Measurements from ENCODE around the gene STIM1.

STIM1 gene

GRCh38 chr11:3904228-3904627, 48.8 kb downstream of the STIM1 start:
- H3K4me3 ChIP-seq (ENCODE audit: low read depth, low read length) = no peak overlapping the region
- TF ChIP-seq CTCF (conservative IDR thresholded peaks at IDR 0.05; ENCODE audit: low read depth, low read length) = no peak
- no peak for DNase-seq (ENCODE audit: low read depth)

DNA sequence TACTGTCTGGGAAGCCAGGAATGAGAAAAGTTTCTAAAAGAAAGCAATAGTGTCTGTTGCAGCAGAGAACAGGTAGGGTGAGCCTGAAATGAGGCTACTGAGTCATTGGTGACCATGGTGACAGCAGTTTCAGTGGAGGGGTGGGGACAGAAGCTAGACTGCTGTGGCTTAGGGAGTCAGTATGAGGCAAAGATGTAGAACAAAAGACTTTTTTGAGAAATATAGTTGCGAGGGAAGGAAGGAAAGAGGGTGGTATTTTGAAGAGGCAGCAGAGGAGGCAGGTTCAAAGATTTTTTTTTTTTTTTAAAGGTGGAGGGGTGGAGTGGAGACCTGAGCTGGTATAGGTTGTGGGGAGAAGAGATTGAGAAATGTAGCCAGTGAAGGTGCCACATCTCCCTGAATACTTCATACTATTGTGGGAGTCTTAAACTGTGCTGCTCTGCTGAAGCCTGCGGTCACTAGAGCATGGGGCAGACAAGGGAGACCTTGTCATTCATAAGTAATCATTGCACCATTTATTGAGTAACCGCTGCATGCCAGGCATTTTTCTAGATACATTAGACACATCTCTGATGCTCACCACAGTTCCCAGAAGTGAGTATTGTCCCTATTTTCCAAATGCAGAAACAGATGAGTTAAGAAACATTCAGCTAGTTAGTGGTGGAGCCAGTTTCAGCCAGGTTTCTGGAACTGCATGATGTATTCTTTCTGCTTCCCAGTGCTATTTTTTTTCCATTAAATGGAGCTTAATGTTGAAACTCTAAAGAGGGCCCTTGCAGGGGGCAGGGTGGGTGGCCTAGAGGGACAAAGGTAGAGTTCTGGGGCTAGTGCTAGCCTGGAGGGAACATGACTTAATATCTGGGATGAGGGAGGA, 49.9 kb downstream of the STIM1 start:
- TF ChIP-seq CTCF (conservative IDR thresholded peaks at IDR 0.05; ENCODE audit: low read depth, low read length) = no peak
- DNase-seq (ENCODE audit: low read depth) = peak; percentile 91
- H3K4me3 ChIP-seq (ENCODE audit: low read depth, low read length) = no peak overlapping the region

DNA sequence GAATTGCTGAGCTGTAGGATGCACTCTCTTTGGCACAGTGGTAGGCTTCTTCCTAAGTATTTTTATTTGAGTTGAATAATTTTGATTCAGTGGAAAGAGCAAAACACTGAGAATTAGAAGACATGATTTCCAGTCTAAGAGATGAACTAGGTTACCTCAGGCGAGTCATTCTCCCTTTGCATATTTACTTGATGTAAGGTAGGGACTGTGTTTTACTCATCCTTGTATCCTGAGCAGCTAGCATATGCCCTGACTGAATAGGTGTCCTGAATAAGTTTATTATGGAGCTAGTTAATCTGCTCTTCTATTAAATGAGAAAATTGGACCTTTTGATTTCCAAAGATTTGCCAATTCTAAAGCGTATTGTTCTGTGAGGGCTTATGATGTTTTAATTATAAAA, 50.7 kb downstream of the STIM1 start:
- no peak for TF ChIP-seq CTCF (conservative IDR thresholded peaks at IDR 0.05; ENCODE audit: low read depth, low read length)
- DNase-seq (ENCODE audit: low read depth) = no peak
- no peak overlapping the region for H3K4me3 ChIP-seq (ENCODE audit: low read depth, low read length)

DNA sequence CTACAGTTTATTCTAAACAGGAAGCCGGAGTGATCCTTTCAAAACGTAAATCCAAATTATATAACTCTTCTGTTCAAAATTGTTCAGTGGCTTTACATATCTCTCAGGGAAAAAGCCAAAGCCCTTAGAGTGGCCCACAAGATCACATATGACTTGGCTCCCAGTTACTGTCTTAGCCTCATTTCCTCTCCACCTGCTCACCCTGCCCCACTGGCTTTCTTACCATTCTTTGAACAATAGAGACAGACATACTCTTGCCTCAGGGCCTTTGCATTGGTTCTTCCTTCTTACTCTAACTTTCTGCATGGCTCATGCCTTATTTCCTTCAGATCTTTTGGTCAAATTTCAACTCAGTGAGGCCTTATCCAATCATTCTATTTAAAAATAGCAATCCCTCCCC, 52.1 kb downstream of the STIM1 start:
- no peak overlapping the region for H3K4me3 ChIP-seq (ENCODE audit: low read depth, low read length)
- no peak for DNase-seq (ENCODE audit: low read depth)
- TF ChIP-seq CTCF (conservative IDR thresholded peaks at IDR 0.05; ENCODE audit: low read depth, low read length) = no peak

GRCh38 chr11:3909901-3910300, 54.4 kb downstream of the STIM1 start:
- no peak overlapping the region for H3K4me3 ChIP-seq (ENCODE audit: low read depth, low read length)
- DNase-seq (ENCODE audit: low read depth) = no peak
- TF ChIP-seq CTCF (conservative IDR thresholded peaks at IDR 0.05; ENCODE audit: low read depth, low read length) = no peak

GRCh38 chr11:3911908-3912505, 56.5 kb downstream of the STIM1 start:
- no peak overlapping the region for H3K4me3 ChIP-seq (ENCODE audit: low read depth, low read length)
- no peak for DNase-seq (ENCODE audit: low read depth)
- TF ChIP-seq CTCF (conservative IDR thresholded peaks at IDR 0.05; ENCODE audit: low read depth, low read length) = no peak

GRCh38 chr11:3913921-3914320, 58.5 kb downstream of the STIM1 start:
- no peak overlapping the region for H3K4me3 ChIP-seq (ENCODE audit: low read depth, low read length)

More at GRCh38 chr11:3913921-3914320, 58.5 kb downstream of the STIM1 start:
- TF ChIP-seq CTCF (conservative IDR thresholded peaks at IDR 0.05; ENCODE audit: low read depth, low read length) = no peak
- DNase-seq (ENCODE audit: low read depth) = no peak
